ENCODE data around the gene SPEF2.
"Not testable (repeated sequence)": the region's sequence is repeated elsewhere in the genome, so short reads cannot be mapped to it uniquely, and the experiment has no call there.

The SPEF2 gene

DNA sequence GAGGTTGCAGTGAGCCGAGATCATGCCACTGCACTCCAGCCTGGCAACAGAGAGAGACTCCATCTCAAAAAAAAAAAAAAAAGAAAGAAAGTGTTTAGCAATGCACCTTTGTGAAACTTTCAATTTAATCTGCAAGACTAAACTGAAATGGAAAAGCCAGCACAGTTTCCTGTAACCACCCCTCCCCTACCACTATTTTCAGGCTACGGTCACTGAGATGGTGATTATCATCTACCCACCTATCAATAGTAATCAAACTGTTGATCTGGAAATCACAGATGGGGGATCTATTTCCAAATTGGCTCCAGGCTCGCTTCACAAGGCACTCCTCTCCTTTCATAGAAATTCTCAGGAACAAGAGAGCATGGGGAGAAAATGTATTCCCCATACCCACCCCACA, 208.4 kb downstream of the SPEF2 start:
- DNase-seq = no peak

DNA sequence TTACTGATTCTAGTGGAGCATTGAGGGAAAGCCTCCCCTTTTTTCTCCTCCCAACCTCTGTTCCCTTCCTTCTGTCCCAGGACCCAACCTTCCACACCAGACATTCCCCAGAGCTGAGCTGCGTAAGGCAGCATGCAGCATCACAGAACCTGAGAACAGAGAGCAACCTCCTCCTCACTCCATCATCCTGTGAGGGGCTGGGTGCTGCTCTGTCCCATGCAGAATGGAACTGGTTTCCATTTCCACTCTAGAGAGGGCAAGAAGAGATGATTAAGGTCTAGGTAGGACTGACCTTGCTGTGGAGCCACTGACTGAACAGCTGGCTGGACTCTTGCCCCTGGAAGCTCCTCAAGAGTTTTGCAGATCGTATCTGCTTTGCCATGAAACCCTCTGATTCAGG, 208.9 kb downstream of the SPEF2 start:
- DNase-seq = no peak

DNA sequence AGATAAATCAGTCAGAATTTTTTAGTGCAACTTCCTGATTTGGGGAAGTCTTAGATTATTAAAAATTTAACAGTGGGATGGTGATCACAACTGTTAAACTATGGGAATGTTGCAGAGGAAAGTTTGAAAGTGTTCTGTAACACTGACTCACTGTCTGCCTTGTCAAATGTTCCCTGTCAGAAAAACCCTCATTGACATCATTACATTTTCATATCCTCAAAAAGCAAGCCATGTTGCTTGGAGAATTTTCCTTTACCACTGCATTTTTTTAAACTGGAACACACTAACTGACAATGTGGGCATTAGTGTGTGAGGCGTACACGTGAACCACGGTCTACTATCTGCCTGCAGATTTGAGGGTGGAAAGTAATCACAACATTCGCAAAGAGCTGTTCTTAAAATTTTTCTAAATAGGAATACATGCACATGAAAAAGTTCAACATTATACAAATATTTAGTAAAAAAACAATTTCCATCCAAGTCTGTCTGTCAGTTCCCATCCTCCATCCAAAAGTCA, 210.5 kb downstream of the SPEF2 start:
- DNase-seq = peak; percentile 89

DNA sequence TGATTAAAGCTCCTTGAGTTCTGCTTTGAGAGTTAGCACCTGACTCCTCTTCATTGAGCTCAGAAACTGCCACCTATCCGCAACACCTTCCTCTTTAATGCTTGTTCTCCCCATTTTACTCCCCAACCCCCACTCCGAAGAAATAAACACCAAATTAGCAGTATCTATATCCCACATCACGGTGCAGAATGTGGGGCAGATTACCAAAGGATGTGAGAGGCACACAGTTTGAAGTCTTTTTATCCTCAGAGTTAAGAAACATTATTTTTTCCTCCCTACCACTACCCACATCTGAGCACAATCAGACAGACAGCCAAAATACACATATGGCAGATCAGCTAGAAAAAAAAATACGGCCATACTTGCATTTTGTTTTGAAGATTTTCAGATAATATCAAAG, 212.9 kb downstream of the SPEF2 start:
- no peak for DNase-seq

DNA sequence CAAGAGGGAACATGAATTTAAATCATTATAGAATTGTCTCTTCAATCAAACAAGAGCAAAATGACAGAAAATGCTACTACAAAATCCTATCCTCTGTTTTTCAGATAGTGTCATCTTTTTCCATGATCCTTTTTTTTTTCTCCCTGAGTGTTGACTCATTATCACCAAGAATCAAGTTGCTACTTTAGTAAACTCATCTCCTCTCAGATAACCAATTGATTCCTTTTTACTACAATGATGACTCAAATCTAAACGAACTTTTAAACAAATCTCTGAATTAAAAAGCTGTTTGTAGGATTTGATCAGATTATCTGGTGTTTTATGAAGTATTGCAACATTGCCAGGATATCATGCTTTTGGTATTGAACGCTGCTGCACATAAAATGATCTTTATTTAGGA, 215.1 kb downstream of the SPEF2 start:
- no peak for DNase-seq

DNA sequence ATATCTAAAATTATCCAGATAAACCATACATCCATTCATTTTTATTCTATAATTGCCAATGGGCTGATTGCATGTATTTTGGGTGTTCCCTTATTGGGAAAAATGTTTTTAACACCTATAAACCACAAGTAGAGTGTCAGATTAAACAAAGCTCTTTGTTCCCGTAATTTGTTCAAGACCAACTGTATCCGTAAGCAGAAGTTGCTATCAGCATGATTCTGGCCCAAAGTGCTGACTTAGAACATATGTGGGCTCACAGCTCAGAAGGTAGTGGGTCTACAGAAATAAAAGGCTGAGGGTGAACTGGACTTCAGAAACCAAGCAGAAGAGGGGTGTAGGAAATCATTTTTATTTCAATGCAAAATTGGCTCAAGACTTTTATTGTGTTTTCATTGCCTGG, 215.6 kb downstream of the SPEF2 start:
- DNase-seq = no peak

DNA sequence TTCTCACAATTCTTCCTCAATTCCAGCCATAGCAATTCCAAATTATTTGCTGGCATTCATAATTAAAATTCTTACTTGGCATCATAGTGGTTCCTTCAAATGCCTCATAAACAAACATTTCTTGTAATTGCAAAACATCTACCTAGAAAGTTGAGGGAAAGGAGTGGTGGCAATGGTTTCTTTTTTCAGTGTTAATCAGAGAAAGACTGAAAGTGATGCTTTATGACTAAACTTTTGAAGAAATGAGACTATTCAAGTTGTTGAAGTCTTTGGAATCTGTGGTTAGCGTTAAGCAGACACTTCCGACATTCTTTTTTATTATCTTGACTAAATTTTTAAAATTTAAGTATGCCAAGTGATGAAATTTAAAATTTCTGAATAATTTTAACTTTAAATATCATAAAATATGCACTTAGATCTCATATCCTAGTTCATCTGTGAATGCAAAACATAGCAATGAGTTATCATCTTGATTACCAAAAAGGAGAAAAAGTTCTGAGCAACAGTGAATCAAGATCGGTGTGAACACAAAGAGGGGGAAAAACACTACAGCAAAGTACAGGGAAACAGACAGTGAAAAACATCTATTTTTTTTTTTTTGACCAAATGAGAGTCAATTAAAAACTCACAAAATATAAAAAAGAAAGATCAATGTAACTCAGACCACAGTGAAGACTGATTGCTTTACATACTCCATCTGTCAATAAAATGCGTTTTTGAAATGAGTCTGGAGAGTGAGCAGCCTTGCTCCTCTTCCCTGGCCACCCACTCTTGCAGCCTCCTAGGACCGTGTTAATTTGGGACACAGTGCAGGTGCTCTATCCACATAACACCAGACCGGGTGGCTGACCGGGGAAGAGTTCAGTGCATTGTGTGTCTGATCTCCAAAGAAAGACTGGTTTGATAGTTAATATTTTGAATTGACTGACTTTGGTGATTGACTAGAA, 218.4 kb downstream of the SPEF2 start:
- no peak for DNase-seq

DNA sequence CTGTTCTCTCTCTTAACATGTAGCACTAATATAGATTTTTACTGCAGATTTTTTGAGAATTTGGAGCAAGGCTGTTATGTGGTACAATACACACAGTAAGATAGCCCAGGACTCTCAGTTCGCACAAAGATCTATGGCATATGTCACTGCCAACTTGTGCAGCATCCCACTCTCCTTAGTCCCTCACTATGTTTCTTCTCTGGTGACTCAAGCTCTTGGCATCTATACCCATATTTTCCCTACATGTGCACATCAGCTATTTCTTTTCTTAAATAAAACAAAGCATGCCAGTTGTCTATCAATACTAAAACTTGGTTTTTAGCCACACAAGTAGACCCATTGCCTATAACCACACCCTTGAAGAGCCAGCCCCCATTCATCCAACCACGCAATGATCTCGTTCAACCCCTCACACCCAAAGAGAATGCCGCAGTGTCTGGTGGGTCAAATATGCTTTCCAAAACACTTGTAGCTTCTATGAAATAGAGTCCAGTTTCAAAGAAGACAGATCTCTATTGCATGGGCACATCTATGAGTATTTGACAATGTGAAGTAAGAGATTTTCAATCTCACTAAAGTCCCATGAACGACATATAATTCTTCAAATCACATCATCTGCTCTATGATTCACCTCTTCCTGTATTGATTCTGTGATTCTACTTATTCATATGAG, 220.8 kb downstream of the SPEF2 start:
- DNase-seq = no peak

DNA sequence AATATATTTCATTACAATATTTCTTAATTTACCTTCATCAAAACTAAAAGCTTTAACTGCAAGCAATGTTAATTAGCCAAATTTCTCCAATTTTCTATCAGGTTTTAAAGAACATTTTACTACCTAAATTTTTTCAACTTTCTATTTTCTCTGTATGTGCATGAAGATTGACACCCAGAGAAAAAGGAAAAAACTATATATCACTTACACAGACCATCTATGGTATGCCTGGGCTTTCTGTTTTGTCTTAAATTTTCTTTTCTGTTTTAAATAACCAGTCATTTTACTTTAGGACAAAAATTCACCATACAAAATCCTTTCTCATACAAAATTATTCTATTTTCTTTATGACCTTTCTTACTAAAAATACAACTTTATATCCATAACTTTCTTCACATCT, 225.2 kb downstream of the SPEF2 start:
- no peak for DNase-seq

DNA sequence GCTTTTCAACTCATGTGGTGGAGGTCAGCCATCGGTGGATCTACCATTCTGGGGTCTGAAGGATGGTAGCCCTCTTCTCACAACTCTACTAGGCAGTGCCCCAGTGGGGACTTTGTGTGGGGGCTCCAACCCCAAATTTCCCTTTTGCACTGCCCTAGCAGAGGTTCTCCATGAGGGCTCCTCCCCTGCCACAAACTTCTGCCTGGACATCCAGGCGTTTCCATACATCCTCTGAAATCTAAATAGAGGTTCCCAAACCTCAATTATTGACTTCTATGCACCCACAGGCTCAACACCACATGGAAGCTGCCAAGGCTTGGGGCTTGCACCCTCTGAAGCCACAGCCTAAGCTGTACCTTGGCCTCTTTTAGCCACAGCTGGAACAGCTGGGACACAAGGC, 227.8 kb downstream of the SPEF2 start:
- DNase-seq = not testable (repeated sequence)

DNA sequence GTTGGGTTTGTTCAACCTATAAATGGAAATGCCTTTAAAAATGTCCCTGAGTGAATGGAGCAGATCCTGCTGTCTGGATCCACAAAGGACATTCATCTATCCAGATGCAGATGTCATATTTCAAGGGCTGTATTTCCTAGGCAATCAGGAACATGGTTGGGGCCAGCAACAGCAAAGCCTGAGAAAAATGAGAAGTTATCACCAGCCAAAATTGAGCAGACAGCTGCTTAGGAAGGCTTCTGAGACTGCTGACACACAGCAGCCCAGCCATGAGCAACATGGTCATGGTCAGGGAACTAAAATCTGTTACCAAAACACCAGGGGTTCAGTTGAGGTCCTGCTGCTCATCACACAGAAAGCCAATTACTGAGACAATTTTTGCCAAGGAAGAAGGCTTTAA, 229.8 kb downstream of the SPEF2 start:
- no peak for DNase-seq

DNA sequence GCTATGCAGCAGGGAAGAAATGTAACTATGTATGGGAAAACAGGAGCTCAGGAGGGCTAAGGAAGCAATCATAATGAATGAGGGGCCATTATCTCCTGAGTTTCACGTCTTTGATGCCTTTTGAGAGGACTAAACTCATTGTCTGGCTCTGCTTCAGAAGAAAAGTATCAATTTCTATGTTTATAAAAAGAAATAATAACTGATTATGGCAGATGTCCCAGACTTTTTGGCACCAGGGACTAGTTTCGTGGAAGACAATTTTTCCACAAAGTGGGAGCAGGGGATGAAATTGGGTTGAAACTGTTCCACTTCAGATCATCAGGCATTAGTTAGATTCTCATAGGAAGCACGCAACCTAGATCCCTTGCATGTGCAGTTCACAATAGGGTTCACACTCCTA, 230.3 kb downstream of the SPEF2 start:
- DNase-seq = no peak

DNA sequence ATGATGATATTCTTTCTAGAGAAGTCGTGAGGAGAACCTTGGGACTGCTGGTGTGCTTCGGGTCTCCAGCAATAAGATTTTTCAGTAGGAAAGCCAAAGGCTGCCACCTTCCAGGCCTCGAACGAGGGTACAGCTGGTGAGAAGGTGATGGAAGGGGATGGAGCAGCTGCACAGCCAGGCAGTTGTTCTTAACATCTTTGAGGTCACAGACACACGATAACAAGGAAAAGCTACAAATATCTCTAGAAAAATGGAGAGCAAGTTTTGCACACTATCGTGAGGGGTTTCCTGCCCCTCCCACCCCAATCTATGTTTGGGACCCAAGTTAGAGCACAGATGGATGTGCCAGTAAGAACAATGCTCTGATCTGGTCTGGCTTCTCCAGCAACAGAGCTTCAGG, 232.2 kb downstream of the SPEF2 start:
- DNase-seq = no peak

DNA sequence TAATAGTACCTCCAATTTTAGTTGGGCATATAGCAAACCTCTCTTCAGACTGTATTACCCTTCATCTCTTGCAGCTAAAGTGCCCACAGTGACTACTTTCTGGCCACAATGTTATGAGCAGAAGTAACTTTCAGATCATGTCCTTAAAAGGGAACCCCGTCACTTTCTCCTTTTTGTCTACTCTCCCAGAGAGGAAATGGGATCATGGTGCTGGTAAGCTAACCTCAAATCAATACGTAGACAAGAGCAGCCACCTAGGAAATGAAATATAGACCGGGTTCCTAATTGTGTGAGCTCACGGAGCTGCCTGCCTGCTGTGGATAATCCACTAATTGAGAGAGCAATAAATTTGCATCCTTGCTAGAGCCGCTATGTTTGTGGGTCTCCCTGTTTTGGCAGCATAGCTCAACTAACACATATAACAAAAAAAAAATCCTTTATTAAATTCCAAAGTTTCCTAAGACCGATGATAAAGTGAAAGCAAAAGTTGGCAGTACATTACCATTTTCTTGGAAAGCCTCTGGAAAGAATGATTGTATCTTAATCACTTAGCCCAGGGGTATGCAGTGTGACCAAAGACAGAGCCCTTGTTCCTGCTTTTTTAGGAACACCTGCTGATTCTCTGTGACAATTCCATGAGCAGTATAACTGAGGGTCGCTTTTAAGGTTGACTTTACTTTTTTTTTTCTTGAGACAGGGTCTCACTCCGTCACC, 233.5 kb downstream of the SPEF2 start:
- DNase-seq = peak; percentile 76

DNA sequence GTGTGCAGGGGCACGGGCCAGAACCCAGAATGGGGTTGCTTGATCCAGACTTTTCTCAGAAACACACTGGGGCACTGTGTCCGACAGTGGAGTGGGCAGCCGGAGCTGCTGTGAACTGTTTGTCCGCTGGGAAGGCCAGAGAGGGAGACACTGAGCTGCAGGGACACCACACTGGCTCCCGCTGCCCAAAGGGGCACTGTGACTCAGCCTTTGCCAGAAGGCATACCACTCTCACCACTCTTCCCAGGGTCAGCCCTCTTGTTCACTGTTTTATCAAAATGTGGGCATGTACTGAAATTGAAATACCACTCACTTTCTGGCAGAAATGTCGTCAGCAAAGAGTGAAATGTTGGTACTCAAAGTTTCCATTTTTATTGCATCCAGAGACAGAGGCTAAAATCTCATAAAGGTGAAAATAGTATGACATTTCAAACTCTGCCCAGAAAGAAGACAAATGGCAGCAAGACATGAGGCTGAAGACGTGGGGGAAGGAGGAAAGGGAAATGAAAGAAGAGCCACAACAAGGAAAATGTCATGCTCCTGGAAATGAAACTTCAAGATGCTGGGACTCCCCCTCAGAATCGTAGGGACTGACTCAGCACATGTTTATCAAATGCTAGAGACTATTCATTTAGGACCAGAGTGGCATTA, 234.5 kb downstream of the SPEF2 start:
- peak; percentile 93 for DNase-seq

DNA sequence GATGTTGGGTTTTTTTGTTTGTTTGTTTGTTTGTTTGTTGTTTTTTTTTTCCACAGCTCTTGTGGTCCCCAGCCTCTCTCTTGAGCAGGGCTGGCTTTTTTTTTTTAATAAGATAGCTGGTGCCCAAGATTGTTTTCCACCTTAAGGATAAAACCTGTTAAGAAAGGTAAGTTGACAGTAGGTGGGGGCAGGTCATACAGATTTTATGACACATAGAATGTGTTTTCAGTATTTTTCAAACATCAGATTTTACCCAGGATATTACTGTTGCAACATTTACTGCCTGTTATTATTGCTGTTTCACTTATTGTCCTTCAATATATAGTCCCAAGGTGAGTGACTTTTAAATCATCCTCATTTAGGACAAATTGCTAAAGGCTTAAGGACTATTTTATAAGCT, 235.1 kb downstream of the SPEF2 start:
- no peak for DNase-seq

DNA sequence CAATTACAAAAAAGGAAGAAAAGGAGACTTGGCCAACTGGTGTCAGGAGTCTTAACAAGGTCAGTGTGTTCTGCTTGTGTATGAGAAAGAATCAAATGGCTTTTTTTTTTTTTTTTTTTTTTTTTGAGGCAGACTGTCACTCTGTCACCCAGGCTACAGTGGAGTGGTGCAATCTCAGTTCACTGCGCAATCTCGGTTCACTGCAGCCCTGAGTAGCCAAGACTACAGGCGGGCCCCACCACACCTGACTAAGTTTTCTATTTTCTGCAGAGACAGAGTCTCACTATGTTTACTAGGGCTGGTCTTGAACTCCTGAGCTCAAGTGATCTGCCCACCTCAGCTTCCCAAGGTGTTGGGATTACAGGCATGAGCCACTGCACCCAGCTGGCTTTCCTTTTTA, 236.0 kb downstream of the SPEF2 start:
- peak; percentile 91 for DNase-seq

DNA sequence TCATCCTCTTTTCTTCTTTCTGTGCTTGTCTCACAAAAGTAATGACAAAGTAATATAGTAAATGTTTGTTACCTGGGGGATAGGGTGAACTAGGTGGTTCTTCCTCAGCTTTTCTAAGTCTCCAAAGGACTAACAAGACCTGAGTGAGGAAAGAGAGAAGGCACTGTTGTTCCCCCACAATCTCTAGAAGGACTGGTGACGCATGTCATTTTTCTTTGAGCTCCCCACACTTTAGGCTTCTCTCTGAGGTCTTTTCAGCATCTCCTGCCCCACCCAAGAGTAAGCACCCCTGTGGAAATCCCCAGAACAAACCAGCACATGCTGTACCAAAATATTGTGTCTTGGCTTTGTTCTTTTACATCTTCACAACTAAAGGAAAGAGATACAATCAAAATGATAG, 236.6 kb downstream of the SPEF2 start:
- no peak for DNase-seq

DNA sequence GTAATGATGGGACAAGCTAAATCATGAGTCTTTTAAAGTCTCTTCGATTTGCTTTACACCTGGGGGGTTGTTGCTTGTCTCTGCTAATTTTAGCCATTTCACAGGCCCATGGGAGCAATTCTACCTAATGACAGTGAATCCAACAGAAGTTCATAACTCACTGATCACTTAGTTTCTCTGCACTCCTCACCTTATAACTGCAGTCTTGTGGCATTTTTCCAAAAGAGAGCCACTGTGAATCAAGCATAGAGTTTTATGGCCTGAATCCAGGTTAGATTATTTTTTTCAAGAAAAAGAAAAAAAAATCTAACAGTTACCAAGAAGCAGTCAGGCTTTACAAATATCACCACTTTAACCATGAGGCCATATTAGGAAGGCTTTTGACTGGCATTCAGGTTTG, 237.5 kb downstream of the SPEF2 start:
- no peak for DNase-seq

DNA sequence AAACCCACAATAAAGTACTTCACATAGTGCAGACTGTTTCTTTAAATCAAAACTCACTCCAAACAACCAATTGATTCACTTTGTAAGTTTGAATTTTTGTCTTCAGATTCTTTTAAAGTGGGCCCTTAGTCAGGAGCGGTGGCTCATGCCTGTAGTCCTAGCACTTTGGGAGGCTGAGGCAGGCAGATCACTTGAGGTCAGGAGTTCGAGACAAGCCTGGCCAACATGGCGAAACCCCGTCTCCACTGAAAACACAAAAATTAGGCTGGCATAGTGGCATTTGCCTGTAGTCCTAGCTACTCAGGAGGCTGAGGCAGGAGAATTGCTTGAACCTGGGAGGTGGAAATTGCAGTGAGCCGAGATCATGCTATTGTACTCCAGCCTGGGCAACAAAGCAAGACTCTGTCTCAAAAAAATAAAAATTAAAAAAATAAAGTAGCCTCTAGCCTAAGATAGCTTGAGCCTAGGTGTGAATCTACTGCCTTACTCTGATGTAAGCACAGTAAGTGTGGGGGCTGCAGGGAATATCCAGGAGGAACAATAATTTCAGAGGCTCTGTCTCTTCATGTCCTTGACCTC, 238.6 kb downstream of the SPEF2 start:
- not testable (repeated sequence) for DNase-seq

DNA sequence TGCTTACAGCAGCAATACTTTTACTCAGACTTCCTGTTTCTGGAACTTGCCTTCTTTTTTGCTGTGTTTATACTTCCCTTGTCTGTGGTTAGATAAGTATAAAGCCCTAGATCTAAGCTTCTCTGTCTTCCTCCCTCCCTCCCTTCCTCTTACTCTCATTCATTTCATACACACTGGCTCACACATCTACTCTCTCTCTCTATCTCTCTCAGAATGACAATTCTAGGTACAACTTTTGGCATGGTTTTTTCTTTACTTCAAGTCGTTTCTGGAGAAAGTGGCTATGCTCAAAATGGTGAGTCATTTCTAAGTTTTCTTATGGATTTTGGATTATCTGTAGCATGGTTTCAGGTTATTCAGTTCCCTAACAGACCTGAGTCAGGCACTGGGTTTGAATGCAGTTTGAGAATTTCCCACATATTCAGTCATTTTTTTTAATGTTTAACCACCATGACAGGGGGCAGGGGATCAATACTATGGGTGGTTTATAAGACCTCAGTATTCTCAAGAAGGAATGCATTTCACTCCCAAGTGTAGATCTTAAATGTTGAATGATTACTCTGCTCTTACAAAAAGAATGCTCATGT, 239.2 kb downstream of the SPEF2 start, which contains the start of gene IL7R:
Gene IL7R (plus strand): TSS at position 127 of the 587 bp plus-strand sequence. CDS start 87 bp downstream, at position 214.
- peak; percentile 90 for DNase-seq

DNA sequence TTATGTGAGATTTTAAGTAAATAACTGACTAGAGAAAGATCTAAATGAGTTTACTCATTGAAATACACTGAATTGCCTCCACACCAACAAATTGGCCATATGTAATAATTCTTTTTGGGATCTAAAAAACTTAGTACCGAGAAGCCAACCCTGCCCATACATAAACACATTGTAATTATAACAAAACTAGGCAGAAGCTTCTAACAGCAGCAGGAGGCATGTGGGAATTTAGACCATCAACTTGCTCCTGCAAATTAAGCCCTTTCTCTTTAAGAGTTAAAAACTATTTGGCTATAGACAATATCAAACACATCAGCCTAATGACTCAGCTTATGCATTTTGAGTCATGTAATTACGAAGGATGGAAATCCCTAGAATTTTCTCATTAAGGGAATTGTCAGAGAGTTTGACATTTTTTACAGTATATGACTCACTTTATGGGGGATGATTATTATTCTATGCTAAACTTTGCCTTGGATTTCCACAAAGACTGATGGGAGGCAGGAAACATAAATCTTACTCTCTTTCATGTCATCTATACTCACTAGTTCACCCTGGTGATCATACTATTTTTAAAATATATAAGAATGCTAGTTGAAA, 240.0 kb downstream of the SPEF2 start:
- peak; percentile 94 for DNase-seq

Data from inflammatory macrophage treated with lipopolysaccharide for 4 hours (primary cell).